GM12874 (cell line): Measurements from ENCODE around the gene DLG5.

Experiments used
- CTCF ChIP-seq: IDR thresholded peaks from 2 replicates; pipeline ENCODE4 v1.5.1; 2011; ENCODE audit warnings: low read depth, mild to moderate bottlenecking, control low read depth, low read length, moderate library complexity; ENCODE audit not compliant: insufficient read depth

DLG5 gene

DNA sequence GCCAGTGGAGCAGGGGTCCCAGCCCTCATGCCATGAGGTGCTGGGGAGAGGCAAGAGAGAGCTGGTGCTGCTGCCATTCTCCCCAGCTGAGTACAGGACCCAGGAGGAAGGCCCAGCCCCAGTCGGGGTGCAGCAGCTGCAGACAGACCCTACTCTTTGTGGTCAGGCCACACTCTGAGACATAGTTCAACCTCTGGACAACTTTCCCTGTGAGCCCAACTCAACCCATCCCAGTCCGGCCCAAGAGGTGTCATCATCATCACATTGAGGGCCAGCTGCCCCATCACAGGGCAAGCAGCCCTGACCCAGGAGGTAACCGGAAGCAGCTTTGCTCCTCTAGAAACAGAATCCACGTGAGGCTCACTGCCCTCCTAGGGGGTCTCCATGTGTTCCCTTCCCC, 155.1 kb downstream of the DLG5 start:
- TF ChIP-seq CTCF, result no peak

DNA sequence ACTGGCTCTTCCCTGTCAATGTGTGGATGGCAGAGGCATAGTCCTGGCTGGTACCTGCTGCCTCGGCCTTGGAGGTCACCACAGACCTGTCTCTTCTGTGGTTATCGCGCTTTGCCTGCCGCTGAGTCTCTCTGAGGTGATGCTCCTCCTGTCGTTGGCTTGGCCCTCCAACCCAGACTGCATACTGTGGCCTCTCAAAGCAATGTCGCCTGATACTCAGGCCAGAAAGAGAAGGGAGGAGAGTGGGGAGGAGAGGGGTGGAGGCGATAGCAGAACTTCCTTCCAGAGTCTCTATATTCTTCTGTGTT, 155.7 kb downstream of the DLG5 start:
- TF ChIP-seq CTCF, result no peak

DNA sequence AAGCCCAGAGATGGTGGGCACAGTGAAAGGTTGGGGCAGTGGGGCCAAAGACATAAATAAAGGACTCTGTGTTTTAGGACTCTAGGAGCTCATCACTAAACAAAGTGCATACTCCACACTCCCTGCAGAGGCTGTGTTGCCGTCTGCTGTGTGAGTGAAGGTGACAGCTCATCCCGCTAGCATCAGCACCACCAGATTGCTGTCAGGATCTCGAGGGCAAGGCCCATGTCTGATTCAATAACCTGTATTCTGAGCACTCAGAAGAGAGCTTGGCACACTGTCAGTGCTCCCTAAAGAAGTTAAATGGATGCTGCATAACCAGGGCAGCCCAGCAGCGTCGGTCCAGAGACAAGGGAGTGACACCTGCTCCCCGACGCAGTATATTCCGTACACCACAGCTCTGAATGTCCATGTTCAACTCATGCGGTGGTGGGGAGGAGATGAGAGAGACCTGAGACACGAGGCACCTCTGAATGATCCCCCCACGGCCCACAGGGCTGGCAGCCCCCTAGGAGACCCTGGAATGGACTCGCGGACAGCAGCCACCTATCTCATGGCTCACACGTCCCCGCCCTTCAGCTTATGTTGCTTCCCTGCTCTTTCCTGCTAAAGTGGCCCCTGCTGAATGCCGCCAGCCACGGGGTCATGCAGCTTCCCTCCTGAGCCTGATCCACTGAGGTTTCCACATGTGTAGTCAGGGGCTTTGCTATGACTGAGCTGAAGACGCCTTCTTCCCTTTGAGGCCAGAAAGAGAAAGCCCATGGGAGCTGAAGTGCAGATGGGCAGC, 156.3 kb downstream of the DLG5 start:
- no peak for TF ChIP-seq CTCF

- no peak for TF ChIP-seq CTCF
Observed at GRCh38 chr10:77768039-77768438, 158.5 kb downstream of the DLG5 start.

GRCh38 chr10:77763453-77764430, 162.8 kb downstream of the DLG5 start:
- TF ChIP-seq CTCF, result no peak

DNA sequence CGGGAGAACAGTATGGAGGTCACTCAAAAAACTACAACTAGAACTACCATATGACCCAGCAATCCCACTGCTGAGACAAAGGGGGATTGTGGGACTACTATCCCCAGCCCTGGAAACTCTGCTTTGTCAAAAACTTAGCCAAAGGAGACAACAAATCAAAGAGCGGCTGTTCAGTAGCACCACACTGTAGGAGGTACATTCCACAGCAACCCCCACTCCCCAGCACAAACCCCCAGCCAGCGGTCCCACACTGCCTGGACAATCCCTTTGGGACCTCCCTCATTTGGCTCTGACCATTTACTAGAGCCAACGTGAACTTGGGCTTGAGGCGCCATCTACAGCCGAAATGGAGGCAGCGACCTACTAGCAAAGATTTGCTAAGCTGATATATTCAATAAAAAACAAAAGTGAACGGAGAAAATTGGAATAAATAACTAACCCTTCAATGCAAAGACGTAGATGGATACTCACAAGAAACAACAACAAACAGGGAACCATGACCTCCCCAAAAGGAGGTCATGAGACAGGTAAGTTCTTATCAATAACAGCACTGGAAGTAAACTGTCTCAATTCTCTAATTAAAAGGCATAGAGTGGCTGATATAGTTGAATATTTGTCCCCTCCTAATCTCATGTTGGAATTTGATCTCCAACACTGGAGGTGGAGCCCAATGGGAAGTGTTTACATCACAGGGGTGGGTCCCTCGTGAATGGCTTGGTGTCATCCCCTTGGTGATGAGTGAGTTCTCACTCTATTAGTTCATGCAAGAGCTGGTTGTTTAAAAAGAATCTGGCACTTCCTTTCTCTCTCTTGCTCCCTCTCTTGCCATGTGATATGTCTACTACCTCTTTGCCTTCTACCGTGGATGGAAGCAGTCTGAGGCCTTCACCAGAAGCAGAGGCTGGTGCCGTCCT, 170.0 kb downstream of the DLG5 start:
- TF ChIP-seq CTCF, result peak; percentile 68
